Measurements from ENCODE around the gene ITGB7. TPM values are rescaled to one million over a fixed set of nuclear protein-coding genes. Genes with fewer than 3 reads are reported as not detected.

Gene ITGB7
- polyA plus RNA-seq, 3 donors = 24.1 to 33.1 (median 28.4) TPM

- intact Hi-C loops (cut with micrococcal nuclease) = no loop called here
- no peak overlapping the region for H3K4me3 Mint-ChIP-seq
- no peaks in the 10 kb centered on the region for H3K36me3 ChIP-seq (replicated peaks in 1 of 2; ENCODE audit: control insufficient read depth in 1 of 2, insufficient read depth in 2 of 2, low read length in 2 of 2)
- no peak overlapping the region for H3K4me2 ChIP-seq (replicated peaks; ENCODE audit: extremely low read depth, low read length, poor library complexity, severe bottlenecking)
- H3K27me3 ChIP-seq (ENCODE audit: control insufficient read depth in 2 of 2, insufficient read depth in 2 of 2, low read length in 2 of 2) = peaks cover 10 to 39% of the 10 kb centered on the region in 2 donors
- peaks cover 3 to 10% of the 10 kb centered on the region in 2 donors for H3K36me3 Mint-ChIP-seq
- H3K9ac ChIP-seq (ENCODE audit: insufficient read depth, low read length, poor library complexity, severe bottlenecking) = no peak overlapping the region
- H4K20me1 ChIP-seq (ENCODE audit: insufficient read depth, low read length) = no peaks in the 10 kb centered on the region
- H3K4me3 ChIP-seq (replicated peaks in 1 of 3; ENCODE audit: low read depth in 2 of 3, low read length in 3 of 3) = no peak overlapping the region
- DNase-seq = no peak
- no peak overlapping the region for H2AFZ ChIP-seq (ENCODE audit: insufficient read depth, low read depth, low read length, poor library complexity, severe bottlenecking)
- peaks cover 25% of the 10 kb centered on the region for H3K4me1 Mint-ChIP-seq
- 88% methylated on average over 1 of the region's 10 CpGs for WGBS (ENCODE audit: insufficient coverage)
- TF ChIP-seq CTCF (IDR thresholded peaks at IDR 0.05) = no peak
- no peaks in the 10 kb centered on the region for H3K79me2 ChIP-seq (ENCODE audit: insufficient read depth, low read length)
- peak overlapping the region in 1 of 7 donors; percentile 57 for H3K27ac Mint-ChIP-seq
- peaks cover 55 to 63% (median 55%) of the 10 kb centered on the region in 3 donors for H3K27me3 Mint-ChIP-seq (ENCODE audit: low read depth in 3 of 3)
- H3K9me3 ChIP-seq (replicated peaks in 1 of 2; ENCODE audit: control insufficient read depth in 1 of 2, insufficient read depth in 1 of 2, low read length in 2 of 2) = no peaks in the 10 kb centered on the region
- no peak overlapping the region for H3K27ac ChIP-seq (ENCODE audit: low read depth in 1 of 2, low read length in 2 of 2)
- peaks cover 0 to 4% (median 0%) of the 10 kb centered on the region in 7 donors for H3K9me3 Mint-ChIP-seq
- peaks cover 18 to 21% of the 10 kb centered on the region in 2 donors for H3K4me1 ChIP-seq (ENCODE audit: control insufficient read depth in 1 of 2, insufficient read depth in 2 of 2, low read length in 2 of 2)
Observed at GRCh38 chr12:53230108-53230845, 23.2 kb upstream of the ITGB7 start.

- TF ChIP-seq CTCF (IDR thresholded peaks at IDR 0.05) = no peak
- H3K4me1 Mint-ChIP-seq = peaks cover 30% of the 10 kb centered on the region
- Histone ChIP-seq H3K27ac (ENCODE audit: low read depth in 1 of 2, low read length in 2 of 2) (no peak overlapping the region), H3K27me3 (ENCODE audit: control insufficient read depth in 2 of 2, insufficient read depth in 2 of 2, low read length in 2 of 2) (peaks cover 10 to 31% of the 10 kb centered on the region in 2 donors), H3K36me3 (replicated peaks in 1 of 2; ENCODE audit: control insufficient read depth in 1 of 2, insufficient read depth in 2 of 2, low read length in 2 of 2) (no peaks in the 10 kb centered on the region), H3K4me3 (replicated peaks in 1 of 3; ENCODE audit: low read depth in 2 of 3, low read length in 3 of 3) (no peak overlapping the region), H3K79me2 (ENCODE audit: insufficient read depth, low read length) (no peaks in the 10 kb centered on the region), H3K9me3 (replicated peaks in 1 of 2; ENCODE audit: control insufficient read depth in 1 of 2, insufficient read depth in 1 of 2, low read length in 2 of 2) (no peaks in the 10 kb centered on the region), H2AFZ (ENCODE audit: insufficient read depth, low read depth, low read length, poor library complexity, severe bottlenecking) (no peak overlapping the region), H3K9ac (ENCODE audit: insufficient read depth, low read length, poor library complexity, severe bottlenecking) (no peak overlapping the region), H3K4me1 (ENCODE audit: control insufficient read depth in 1 of 2, insufficient read depth in 2 of 2, low read length in 2 of 2) (peaks cover 18 to 24% of the 10 kb centered on the region in 2 donors), H3K4me2 (replicated peaks; ENCODE audit: extremely low read depth, low read length, poor library complexity, severe bottlenecking) (no peak overlapping the region), H4K20me1 (ENCODE audit: insufficient read depth, low read length) (no peaks in the 10 kb centered on the region)
- 100% methylated on average over 2 of the region's 2 CpGs for WGBS (ENCODE audit: insufficient coverage)
- peaks cover 51 to 57% (median 52%) of the 10 kb centered on the region in 3 donors for H3K27me3 Mint-ChIP-seq (ENCODE audit: low read depth in 3 of 3)
- peaks cover 0 to 4% (median 0%) of the 10 kb centered on the region in 7 donors for H3K9me3 Mint-ChIP-seq
- DNase-seq = no peak
- H3K36me3 Mint-ChIP-seq = peaks cover 3 to 9% of the 10 kb centered on the region in 2 donors
- intact Hi-C loops (cut with micrococcal nuclease) = no loop called here
- H3K27ac Mint-ChIP-seq = peak overlapping the region in 1 of 7 donors; percentile 50
- no peak overlapping the region for H3K4me3 Mint-ChIP-seq
Observed at GRCh38 chr12:53229454-53229853, 22.4 kb upstream of the ITGB7 start.

All from CD14-positive monocyte (primary cell).